Large intestine (tissue), 12 donors: ENCODE measurements around the gene SUOX. TPM values are rescaled to one million over a fixed set of nuclear protein-coding genes. Genes with fewer than 3 reads are reported as not detected.

Experiments
- DNase-seq, 2 donors: peaks; one replicate each; pipeline versions ENCODE4 v3.0.0 to v3.0.0-alpha.2; 2013
- H3K27ac ChIP-seq: one replicate; pipeline ENCODE4 v1.5.1; 2013; ENCODE audit warnings: low read length
- H3K27me3 ChIP-seq: 2 replicates; pipeline ENCODE4 v1.6.1; 2013; ENCODE audit warnings: low read length; ENCODE audit not compliant: control insufficient read depth, insufficient read depth
- H3K36me3 ChIP-seq: 2 replicates; pipeline ENCODE4 v1.6.1; 2013; ENCODE audit warnings: low read length; ENCODE audit not compliant: control insufficient read depth, insufficient read depth
- H3K4me1 ChIP-seq: one replicate; pipeline ENCODE4 v1.6.1; 2013; ENCODE audit warnings: low read length; ENCODE audit not compliant: control insufficient read depth, insufficient read depth
- H3K4me3 ChIP-seq: one replicate; pipeline ENCODE4 v1.5.1; 2013; ENCODE audit warnings: low read length
- H3K9me3 ChIP-seq: one replicate; pipeline ENCODE4 v1.6.1; 2013; ENCODE audit warnings: mild to moderate bottlenecking, low read depth, low read length, moderate library complexity; ENCODE audit not compliant: control insufficient read depth
- WGBS: methylation state at CpG from one replicate; pipeline ENCODE4 v1.1.5; 2013; ENCODE audit warnings: low lambda C conversion rate; ENCODE audit not compliant: insufficient coverage; 5-methylcytosine and 5-hydroxymethylcytosine counted together
- long read RNA-seq, 11 donors: transcript quantifications; one replicate each; lab custom pipeline, GENCODE V29; 2026
- polyA plus RNA-seq: library from polyadenylated mRNA; unstranded; fragments of 120-200 nt; gene quantifications from one replicate; pipeline ENCODE4 v1.2.1, GENCODE V29; 2013

Gene SUOX
- 44.1 TPM for polyA plus RNA-seq
- long read RNA-seq, donor 1, partial matches to known transcripts: 0 of 5 reads
- long read RNA-seq, donor 1, other reads (novel, unspliced or antisense): 0 of 5 reads
- long read RNA-seq, donor 2, transcript SUOX-203 (3 exons, 2,860 nt): major isoform, 5 of 26 reads
- long read RNA-seq, donor 2, partial matches to known transcripts: 15 of 26 reads
- long read RNA-seq, donor 2, other reads (novel, unspliced or antisense): 0 of 26 reads
- long read RNA-seq, donor 3: 0 reads
- long read RNA-seq, donor 4: 0 reads
- long read RNA-seq, donor 5, partial matches to known transcripts: 0 of 4 reads
- long read RNA-seq, donor 5, other reads (novel, unspliced or antisense): 0 of 4 reads
- long read RNA-seq, donor 6, partial matches to known transcripts: 0 of 7 reads
- long read RNA-seq, donor 6, other reads (novel, unspliced or antisense): 0 of 7 reads
- long read RNA-seq, donor 7, partial matches to known transcripts: 0 of 4 reads
- long read RNA-seq, donor 7, other reads (novel, unspliced or antisense): 0 of 4 reads
- long read RNA-seq, donor 8, transcript SUOX-203 (3 exons, 2,860 nt): major isoform, 5 of 24 reads
- long read RNA-seq, donor 8, partial matches to known transcripts: 7 of 24 reads
- long read RNA-seq, donor 8, other reads (novel, unspliced or antisense): 0 of 24 reads
- long read RNA-seq, donor 9, partial matches to known transcripts: 7 of 15 reads
- long read RNA-seq, donor 9, other reads (novel, unspliced or antisense): 0 of 15 reads
- long read RNA-seq, donor 10, partial matches to known transcripts: 0 of 9 reads
- long read RNA-seq, donor 10, other reads (novel, unspliced or antisense): 0 of 9 reads
- long read RNA-seq, donor 11, partial matches to known transcripts: 0 of 10 reads
- long read RNA-seq, donor 11, other reads (novel, unspliced or antisense): 0 of 10 reads

GRCh38 chr12:55996715-55997534 lies at the start of gene SUOX:
Gene SUOX (plus strand): TSS chr12:55997276. CDS start chr12:56002222, 4,946 bp downstream.
- WGBS: 6% methylated on average over 2 of the region's 27 CpGs
- Histone ChIP-seq H3K27ac (peak within 1 kb of the TSS; percentile 89), H3K4me3 (peak within 1 kb of the TSS; percentile 82), H3K4me1 (peaks cover 65% of the 10 kb centered on the region), H3K27me3 (no peaks in the 10 kb centered on the region), H3K9me3 (no peaks in the 10 kb centered on the region), H3K36me3 (peaks cover 31% of the 10 kb centered on the region)
- peak; percentile 95 to 97 for DNase-seq

DNA sequence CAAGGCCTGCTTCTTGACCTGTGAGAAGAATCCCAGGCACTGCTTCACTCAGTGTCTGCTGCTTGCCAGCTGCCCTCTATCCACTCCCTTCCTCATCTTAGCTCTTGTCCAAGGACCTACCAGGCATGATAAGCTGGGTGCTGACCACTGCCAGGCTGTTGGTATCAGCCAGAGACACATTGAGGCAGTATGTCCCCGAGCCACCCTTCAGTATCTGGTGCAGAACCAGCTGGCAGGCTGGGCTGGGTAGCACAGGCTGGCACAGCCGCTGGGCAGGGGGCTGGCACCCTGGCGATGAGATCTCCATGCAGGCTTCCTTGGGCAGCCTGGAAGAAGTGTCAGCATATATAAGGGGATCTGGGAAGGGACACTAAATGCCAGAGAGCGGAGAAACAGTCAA lies 41.7 kb upstream of the SUOX start:
- no CpG with 5 or more reads among the region's 4 CpGs for WGBS
- Histone ChIP-seq H3K36me3 (peaks cover 17% of the 10 kb centered on the region), H3K4me1 (peaks cover 14% of the 10 kb centered on the region), H3K27me3 (no peaks in the 10 kb centered on the region), H3K4me3 (no peak overlapping the region), H3K9me3 (no peaks in the 10 kb centered on the region), H3K27ac (no peak overlapping the region)
- DNase-seq: no peak

DNA sequence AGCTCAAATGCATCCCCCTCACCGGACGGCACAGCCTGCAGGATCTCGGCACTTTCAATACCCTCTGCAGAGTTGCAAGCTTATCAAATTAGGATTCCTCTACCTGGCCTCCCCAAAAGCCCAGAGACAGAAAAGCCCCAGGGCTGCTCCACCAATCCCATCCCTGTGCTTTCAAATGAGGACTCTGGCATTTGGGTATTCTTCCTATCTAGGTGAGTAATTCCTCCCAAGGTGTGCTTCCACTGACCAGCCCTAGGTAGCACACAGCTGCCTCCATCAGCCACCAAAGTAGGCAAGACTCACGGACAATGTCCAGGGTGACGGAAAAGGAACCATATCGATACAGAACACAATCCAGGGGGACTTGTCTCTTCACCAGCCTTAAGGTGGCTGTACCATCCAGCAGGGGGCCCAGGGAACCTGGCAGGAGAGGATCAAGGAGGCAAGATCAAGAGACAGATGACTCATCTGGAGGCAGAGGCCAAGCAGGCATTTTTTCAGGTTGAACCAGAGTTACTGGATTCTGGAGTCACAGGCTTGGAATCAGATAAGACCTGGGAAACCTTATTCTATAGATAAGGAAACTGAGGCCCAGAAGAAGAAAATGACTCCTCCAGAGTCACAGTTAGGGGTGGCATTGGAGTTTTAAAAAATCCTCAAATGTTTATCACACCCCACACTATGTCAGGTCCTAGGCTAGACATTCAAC lies 41.1 kb upstream of the SUOX start:
- H3K4me1 ChIP-seq: peaks cover 14% of the 10 kb centered on the region
- no peaks in the 10 kb centered on the region for H3K9me3 ChIP-seq
- peak; percentile 71 to 80 for DNase-seq
- H3K27me3 ChIP-seq: no peaks in the 10 kb centered on the region
- H3K27ac ChIP-seq: no peak overlapping the region
- WGBS: no CpG with 5 or more reads among the region's 6 CpGs
- peaks cover 17% of the 10 kb centered on the region for H3K36me3 ChIP-seq
- H3K4me3 ChIP-seq: no peak overlapping the region

DNA sequence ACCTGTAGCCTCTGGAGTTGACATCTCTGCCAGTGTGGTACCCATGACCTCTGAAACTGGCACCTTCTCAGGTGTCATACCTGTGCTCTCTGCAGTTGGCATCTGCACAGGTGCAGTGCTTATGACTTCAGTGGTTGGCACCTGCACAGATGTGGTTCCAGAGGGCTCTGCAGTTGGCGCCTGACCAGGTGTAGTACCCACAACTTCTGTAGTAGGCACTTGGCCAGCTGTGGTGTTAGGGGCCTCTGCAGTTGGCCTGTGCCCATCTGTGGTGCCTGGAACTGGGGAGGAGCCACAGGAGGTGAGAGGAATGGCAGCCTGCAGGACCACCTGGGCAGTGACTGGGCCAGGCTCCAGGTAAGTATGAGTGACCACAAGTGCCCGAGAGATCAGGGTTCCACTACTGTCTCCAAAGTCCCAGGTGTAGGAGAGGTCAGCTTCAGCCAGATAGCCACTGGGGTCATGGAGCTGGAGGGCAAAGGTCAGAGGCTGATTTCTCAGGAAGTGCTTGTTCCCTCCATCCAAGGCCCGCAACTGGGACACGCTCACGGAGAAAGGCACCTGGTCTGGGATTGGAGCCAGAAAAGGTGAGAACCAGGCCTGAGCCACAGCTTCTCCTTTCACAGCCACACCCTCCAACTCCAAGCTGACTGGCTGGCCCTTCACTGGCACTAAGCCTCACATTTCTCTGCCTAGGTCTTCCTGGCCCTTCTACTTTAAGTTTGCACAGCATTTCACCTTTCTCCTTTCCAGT lies 39.8 kb upstream of the SUOX start:
- Histone ChIP-seq H3K4me3 (no peak overlapping the region), H3K27me3 (no peaks in the 10 kb centered on the region), H3K9me3 (no peaks in the 10 kb centered on the region), H3K36me3 (peaks cover 7% of the 10 kb centered on the region), H3K4me1 (peaks cover 14% of the 10 kb centered on the region), H3K27ac (no peak overlapping the region)
- WGBS: no CpG with 5 or more reads among the region's 5 CpGs
- DNase-seq: no peak

- WGBS: 100% methylated on average over 1 of the region's 2 CpGs
- H3K4me3 ChIP-seq: no peak overlapping the region
- H3K9me3 ChIP-seq: no peaks in the 10 kb centered on the region
- no peak overlapping the region for H3K27ac ChIP-seq
- no peaks in the 10 kb centered on the region for H3K27me3 ChIP-seq
- no peak for DNase-seq
- H3K36me3 ChIP-seq: peaks cover 2% of the 10 kb centered on the region
- H3K4me1 ChIP-seq: peaks cover 20% of the 10 kb centered on the region
These were observed 33.3 kb upstream of the SUOX start for GRCh38 chr12:55963760-55964159.

- WGBS: 78% methylated on average over 2 of the region's 5 CpGs
- no peaks in the 10 kb centered on the region for H3K27me3 ChIP-seq
These were observed 31.8 kb upstream of the SUOX start for GRCh38 chr12:55965240-55965639.

GRCh38 chr12:55965941-55966407 lies 31.1 kb upstream of the SUOX start, which contains the start of gene PMEL:
Gene PMEL (minus strand): TSS chr12:55966042. CDS start chr12:55966011, 31 bp downstream.
- DNase-seq: no peak
- Histone ChIP-seq H3K27me3 (no peaks in the 10 kb centered on the region), H3K36me3 (peaks cover 8% of the 10 kb centered on the region), H3K4me3 (peak within 1 kb of the TSS; percentile 73), H3K9me3 (no peaks in the 10 kb centered on the region), H3K4me1 (peaks cover 20% of the 10 kb centered on the region), H3K27ac (peak within 1 kb of the TSS; percentile 79)
- WGBS: no CpG with 5 or more reads among the region's 4 CpGs

More at GRCh38 chr12:55965240-55965639, 31.8 kb upstream of the SUOX start:
- Histone ChIP-seq H3K36me3 (peaks cover 2% of the 10 kb centered on the region), H3K9me3 (no peaks in the 10 kb centered on the region), H3K27ac (no peak overlapping the region), H3K4me3 (no peak overlapping the region), H3K4me1 (peaks cover 20% of the 10 kb centered on the region)
- no peak for DNase-seq

DNA sequence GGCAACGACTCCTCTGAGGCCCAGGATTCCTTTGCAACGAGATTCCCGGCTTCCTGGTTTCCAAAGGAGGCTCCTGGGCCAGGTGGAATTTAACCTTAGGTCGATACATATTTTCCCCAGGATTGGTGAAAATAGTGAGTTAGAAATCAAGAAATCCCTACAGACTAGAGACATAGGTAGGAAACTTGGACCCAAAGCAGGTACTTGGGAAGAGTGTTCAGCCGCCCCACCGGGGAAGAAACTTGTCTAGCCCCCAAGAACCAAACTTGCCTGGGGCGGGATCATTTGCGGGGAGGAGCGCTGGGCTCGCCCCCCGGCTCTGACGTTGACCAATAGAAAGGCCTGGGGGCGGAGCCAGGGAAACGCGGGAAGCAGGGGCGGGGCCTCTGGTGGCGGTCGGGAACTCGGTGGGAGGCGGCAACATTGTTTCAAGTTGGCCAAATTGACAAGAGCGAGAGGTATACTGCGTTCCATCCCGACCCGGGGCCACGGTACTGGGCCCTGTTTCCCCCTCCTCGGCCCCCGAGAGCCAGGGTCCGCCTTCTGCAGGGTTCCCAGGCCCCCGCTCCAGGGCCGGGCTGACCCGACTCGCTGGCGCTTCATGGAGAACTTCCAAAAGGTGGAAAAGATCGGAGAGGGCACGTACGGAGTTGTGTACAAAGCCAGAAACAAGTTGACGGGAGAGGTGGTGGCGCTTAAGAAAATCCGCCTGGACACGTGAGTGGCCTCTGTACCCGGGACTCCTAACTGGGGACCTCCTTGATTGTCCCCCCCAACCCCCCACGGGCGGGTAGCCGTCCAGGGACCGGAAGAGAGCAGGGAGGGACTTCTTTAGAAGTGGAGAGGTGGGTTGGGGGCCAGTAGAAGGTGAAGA lies 30.4 kb upstream of the SUOX start, which contains the start of gene CDK2:
TSS of gene CDK2 (plus strand) at position 423 of the 874 bp plus-strand sequence. CDS start at position 602, 179 bp downstream.
- WGBS: no CpG with 5 or more reads among the region's 45 CpGs
- peak; percentile 87 to 91 for DNase-seq
- Histone ChIP-seq H3K4me3 (peak within 1 kb of the TSS; percentile 73), H3K27me3 (no peaks in the 10 kb centered on the region), H3K27ac (peak within 1 kb of the TSS; percentile 79), H3K36me3 (peaks cover 15% of the 10 kb centered on the region), H3K9me3 (no peaks in the 10 kb centered on the region), H3K4me1 (peaks cover 24% of the 10 kb centered on the region)
